ENCODE results near the gene ENPP1.
A peak's percentile ranks its signal among the peaks of the same experiment; 100 is the strongest.
"Not testable (repeated sequence)": the region's sequence is repeated elsewhere in the genome, so short reads cannot be mapped to it uniquely, and the experiment has no call there.

Gene ENPP1

DNA sequence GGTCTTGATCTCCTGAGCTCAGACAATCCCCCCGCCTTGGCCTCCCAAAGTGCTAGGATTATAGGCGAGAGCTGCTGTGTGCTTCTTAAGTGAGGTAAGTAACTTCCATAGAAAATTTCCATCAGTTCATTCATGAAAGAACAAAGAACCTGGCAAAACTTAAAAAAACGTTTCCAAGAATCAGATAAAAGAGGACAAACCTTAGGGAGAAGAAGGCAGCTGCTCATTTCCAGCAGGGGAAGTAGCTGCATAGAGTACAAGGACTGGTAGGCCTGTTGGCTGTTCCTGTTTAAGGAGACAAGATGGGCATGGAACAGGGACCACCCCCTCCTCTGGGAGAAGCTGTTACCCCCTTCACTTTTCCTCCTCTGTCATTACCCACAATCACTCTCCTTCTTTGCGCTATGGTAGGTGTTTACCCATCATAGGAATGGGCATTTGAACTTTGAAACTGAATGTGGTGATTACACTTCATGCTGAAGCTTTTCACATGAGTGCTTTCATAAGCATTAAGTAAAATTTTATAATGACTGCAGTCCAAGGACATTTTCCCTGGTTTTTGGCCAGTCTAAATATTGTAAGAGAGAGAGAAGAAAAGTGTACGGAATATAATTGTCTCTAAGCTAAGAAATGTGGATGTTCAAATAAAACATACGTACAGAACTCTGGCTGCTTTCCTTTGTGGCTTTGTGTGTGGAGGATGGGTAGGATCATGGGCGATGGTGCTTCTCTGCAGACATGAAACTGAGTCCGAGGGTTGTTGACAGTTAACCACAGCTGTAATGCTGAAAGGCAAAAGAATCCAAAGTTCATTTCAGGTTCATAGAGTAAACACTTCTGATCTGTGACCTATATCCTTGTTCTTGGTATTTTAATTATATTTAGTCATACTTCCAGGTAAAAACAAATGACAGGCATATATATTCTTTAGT is 86.9 kb downstream of the ENPP1 start:
- Histone ChIP-seq H3K9me3 (ENCODE audit: control insufficient read depth, insufficient read depth, low read length) (no peaks in the 10 kb centered on the region; the same call in 1 of the 2 replicates), H3K27me3 (ENCODE audit: control insufficient read depth, insufficient read depth, low read length) (no peaks in the 10 kb centered on the region), H3K27ac (ENCODE audit: low read length) (no peak overlapping the region), H3K4me1 (ENCODE audit: control insufficient read depth, insufficient read depth, low read length) (no peaks in the 10 kb centered on the region), H3K4me3 (ENCODE audit: low read length) (no peak overlapping the region), H3K36me3 (ENCODE audit: control insufficient read depth, insufficient read depth, low read length) (peaks cover 4% of the 10 kb centered on the region; the same call in 1 of the 2 replicates)
- no peak for DNase-seq (ENCODE audit: low read depth, low spot score)
- WGBS (ENCODE audit: insufficient coverage, insufficient read length): no CpG with 5 or more reads among the region's 8 CpGs

DNA sequence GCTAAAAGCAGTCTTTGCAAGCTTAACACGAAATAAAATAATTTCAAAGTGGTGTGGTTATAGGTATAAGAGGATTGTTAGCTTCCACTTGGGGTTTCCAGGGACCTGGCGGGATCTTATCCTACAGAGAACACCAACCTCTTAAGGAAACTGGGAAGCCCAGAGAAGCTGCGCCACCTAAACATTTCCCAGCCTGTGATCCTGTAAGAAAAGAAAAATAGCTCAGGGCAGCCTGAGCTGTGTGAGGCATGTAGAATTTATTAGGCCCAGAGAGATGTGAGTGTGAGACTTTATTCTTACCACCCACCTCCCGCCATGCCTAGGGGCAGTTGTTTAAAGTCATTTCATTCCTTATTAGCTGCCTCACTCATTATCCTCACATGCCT is 89.2 kb downstream of the ENPP1 start:
- no peak overlapping the region for H3K27ac ChIP-seq (ENCODE audit: low read length)
- no CpG with 5 or more reads among the region's 4 CpGs for WGBS (ENCODE audit: insufficient coverage, insufficient read length)
- H3K36me3 ChIP-seq (ENCODE audit: control insufficient read depth, insufficient read depth, low read length): no peaks in the 10 kb centered on the region
- H3K4me1 ChIP-seq (ENCODE audit: control insufficient read depth, insufficient read depth, low read length): no peaks in the 10 kb centered on the region
- H3K9me3 ChIP-seq (ENCODE audit: control insufficient read depth, insufficient read depth, low read length): no peaks in the 10 kb centered on the region; the same call in 1 of the 2 replicates
- DNase-seq (ENCODE audit: low read depth, low spot score): no peak
- H3K27me3 ChIP-seq (ENCODE audit: control insufficient read depth, insufficient read depth, low read length): no peaks in the 10 kb centered on the region
- H3K4me3 ChIP-seq (ENCODE audit: low read length): no peak overlapping the region

DNA sequence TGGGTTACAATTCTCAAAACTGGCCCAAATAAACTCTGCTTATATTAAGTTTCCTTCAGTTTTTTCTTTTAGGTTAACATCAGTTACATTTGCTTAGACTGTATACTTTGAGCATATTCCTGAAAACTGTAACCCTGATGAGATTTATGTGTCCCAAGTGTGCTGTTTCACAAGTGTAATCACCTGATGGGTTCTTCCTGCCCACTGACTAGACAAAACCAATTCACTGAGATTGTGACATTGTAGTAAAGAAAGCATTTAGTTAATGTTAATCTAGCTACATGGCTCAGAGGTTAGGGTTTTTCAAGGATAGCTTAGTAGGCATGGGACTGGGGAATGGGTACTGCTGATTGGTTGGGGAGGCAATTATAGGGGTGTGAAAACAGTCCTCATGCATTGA is 89.8 kb downstream of the ENPP1 start:
- Histone ChIP-seq H3K27me3 (ENCODE audit: control insufficient read depth, insufficient read depth, low read length) (no peaks in the 10 kb centered on the region), H3K27ac (ENCODE audit: low read length) (no peak overlapping the region), H3K4me1 (ENCODE audit: control insufficient read depth, insufficient read depth, low read length) (no peaks in the 10 kb centered on the region), H3K36me3 (ENCODE audit: control insufficient read depth, insufficient read depth, low read length) (no peaks in the 10 kb centered on the region), H3K9me3 (ENCODE audit: control insufficient read depth, insufficient read depth, low read length) (no peaks in the 10 kb centered on the region; the same call in 1 of the 2 replicates), H3K4me3 (ENCODE audit: low read length) (no peak overlapping the region)
- no peak for DNase-seq (ENCODE audit: low read depth, low spot score)

DNA sequence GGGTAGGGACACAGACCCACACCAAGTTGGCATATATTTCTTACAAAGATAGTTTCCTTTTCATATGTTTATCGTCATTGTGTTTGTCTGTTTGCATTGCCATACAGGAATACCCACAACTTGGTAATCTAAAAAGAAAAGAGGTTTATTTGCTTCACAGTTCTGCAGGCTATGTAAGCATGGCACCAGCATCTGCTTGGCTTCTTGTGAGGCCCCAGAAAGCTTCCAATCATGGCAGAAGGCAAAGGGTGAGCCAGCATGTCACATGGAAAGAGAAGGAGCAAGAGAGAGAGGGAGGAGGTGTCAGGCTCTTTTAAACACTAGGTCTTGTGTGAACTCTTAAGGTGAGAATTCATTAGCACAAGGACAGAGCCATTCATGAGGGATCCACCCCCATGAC is 90.9 kb downstream of the ENPP1 start:
- no peaks in the 10 kb centered on the region; the same call in 1 of the 2 replicates for H3K9me3 ChIP-seq (ENCODE audit: control insufficient read depth, insufficient read depth, low read length)
- H3K4me1 ChIP-seq (ENCODE audit: control insufficient read depth, insufficient read depth, low read length): no peaks in the 10 kb centered on the region
- no CpG with 5 or more reads among the region's 1 CpG for WGBS (ENCODE audit: insufficient coverage, insufficient read length)
- no peak for DNase-seq (ENCODE audit: low read depth, low spot score)
- no peaks in the 10 kb centered on the region for H3K36me3 ChIP-seq (ENCODE audit: control insufficient read depth, insufficient read depth, low read length)
- no peak overlapping the region for H3K4me3 ChIP-seq (ENCODE audit: low read length)
- H3K27ac ChIP-seq (ENCODE audit: low read length): no peak overlapping the region
- H3K27me3 ChIP-seq (ENCODE audit: control insufficient read depth, insufficient read depth, low read length): no peaks in the 10 kb centered on the region

DNA sequence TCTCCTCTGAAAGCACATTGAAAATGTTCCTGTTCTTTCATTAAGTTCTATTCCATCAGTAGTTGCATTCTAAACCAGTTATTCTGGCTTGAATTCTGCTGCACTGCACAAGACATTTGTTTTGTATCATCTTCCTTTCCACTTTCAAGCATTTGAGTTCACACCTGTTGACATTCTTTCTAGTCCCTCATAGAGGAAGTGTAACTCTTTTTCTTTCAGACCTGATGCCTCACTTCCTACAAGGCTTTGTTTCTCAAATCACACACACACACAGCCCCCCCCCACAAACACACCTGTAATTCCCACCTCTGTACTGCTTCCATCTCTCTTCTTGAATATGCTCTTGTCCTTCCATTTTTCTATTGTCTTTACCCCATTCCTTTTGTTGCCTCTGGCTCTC is 92.4 kb downstream of the ENPP1 start:
- Histone ChIP-seq H3K36me3 (ENCODE audit: control insufficient read depth, insufficient read depth, low read length) (no peaks in the 10 kb centered on the region), H3K9me3 (ENCODE audit: control insufficient read depth, insufficient read depth, low read length) (no peaks in the 10 kb centered on the region; the same call in 1 of the 2 replicates), H3K4me1 (ENCODE audit: control insufficient read depth, insufficient read depth, low read length) (no peaks in the 10 kb centered on the region), H3K4me3 (ENCODE audit: low read length) (no peak overlapping the region), H3K27me3 (ENCODE audit: control insufficient read depth, insufficient read depth, low read length) (no peaks in the 10 kb centered on the region), H3K27ac (ENCODE audit: low read length) (no peak overlapping the region)
- DNase-seq (ENCODE audit: low read depth, low spot score): no peak

DNA sequence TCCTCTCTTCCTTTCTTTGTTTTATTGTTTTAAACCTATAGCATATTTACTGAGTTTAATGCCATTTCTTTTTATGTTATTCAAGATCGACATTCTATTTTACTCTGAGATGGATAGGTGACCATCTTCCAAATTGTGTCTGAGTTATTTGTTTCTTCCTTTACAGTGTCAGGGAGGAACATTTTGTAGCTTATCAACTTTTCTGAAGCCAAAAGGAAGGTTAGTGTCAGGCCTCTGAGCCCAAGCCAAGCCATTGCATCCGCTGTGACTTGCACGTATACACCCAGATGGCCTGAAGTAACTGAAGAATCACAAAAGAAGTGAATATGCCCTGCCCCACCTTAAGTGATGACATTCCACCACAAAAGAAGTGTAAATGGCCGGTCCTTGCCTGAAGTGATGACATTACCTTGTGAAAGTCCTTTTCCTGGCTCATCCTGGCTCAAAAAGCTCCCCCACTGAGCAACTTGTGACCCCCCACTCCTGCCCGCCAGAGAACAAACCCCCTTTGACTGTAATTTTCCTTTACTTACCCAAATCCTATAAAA is 93.6 kb downstream of the ENPP1 start:
- H3K27ac ChIP-seq (ENCODE audit: low read length); DNase-seq (ENCODE audit: low read depth, low spot score); H3K36me3 ChIP-seq (ENCODE audit: control insufficient read depth, insufficient read depth, low read length); H3K9me3 ChIP-seq (ENCODE audit: control insufficient read depth, insufficient read depth, low read length); H3K4me3 ChIP-seq (ENCODE audit: low read length); H3K27me3 ChIP-seq (ENCODE audit: control insufficient read depth, insufficient read depth, low read length); H3K4me1 ChIP-seq (ENCODE audit: control insufficient read depth, insufficient read depth, low read length): not testable (repeated sequence)
- no CpG with 5 or more reads among the region's 5 CpGs for WGBS (ENCODE audit: insufficient coverage, insufficient read length)

DNA sequence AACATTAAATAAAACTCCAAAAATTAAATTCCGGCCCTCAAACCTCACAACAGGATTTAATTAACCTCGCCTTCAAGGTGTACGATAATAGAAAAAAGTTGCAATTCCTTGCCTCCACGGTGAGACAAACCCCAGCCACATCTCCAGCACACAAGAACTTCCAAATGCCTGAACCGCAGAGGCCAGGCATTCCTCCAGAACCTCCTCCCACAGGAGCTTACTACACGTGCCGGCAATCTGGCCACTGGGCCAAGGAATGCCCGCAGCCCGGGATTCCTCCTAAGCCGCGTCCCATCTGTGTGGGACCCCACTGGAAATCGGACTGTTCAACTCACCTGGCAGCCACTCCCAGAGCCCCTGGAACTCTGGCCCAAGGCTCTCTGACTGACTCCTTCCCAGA is 95.9 kb downstream of the ENPP1 start:
- H3K4me3 ChIP-seq (ENCODE audit: low read length): peak overlapping the region; percentile 49; the same call in 1 of the 2 replicates
- DNase-seq (ENCODE audit: low read depth, low spot score); H3K36me3 ChIP-seq (ENCODE audit: control insufficient read depth, insufficient read depth, low read length); H3K27me3 ChIP-seq (ENCODE audit: control insufficient read depth, insufficient read depth, low read length); H3K27ac ChIP-seq (ENCODE audit: low read length); H3K4me1 ChIP-seq (ENCODE audit: control insufficient read depth, insufficient read depth, low read length); H3K9me3 ChIP-seq (ENCODE audit: control insufficient read depth, insufficient read depth, low read length): not testable (repeated sequence)
- WGBS (ENCODE audit: insufficient coverage, insufficient read length): 100% methylated on average over 2 of the region's 12 CpGs

DNA sequence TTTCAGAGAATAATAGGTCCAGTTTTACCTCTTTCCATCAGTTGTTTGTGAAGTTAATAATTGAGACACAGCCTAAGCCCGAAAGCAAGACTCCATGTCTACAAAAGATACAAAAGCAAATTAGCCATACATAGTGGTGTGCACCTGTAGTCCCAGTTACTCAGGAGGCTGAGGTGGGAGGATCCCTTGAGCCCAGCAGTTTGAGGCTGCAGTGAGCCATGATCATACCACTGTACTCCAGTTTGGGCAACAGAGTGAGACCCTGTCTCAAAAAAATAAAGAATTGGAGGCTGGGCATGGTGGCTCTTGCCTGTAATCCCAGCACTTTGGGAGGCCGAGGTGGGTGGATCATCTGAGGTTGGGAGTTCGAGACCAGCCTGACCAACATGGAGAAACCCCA is 101.0 kb downstream of the ENPP1 start:
- not testable (repeated sequence) for H3K4me3 ChIP-seq (ENCODE audit: low read length); H3K4me1 ChIP-seq (ENCODE audit: control insufficient read depth, insufficient read depth, low read length); H3K27me3 ChIP-seq (ENCODE audit: control insufficient read depth, insufficient read depth, low read length); DNase-seq (ENCODE audit: low read depth, low spot score); H3K27ac ChIP-seq (ENCODE audit: low read length); H3K9me3 ChIP-seq (ENCODE audit: control insufficient read depth, insufficient read depth, low read length)
- no CpG with 5 or more reads among the region's 3 CpGs for WGBS (ENCODE audit: insufficient coverage, insufficient read length)
- peaks cover 16% of the 10 kb centered on the region for H3K36me3 ChIP-seq (ENCODE audit: control insufficient read depth, insufficient read depth, low read length)

DNA sequence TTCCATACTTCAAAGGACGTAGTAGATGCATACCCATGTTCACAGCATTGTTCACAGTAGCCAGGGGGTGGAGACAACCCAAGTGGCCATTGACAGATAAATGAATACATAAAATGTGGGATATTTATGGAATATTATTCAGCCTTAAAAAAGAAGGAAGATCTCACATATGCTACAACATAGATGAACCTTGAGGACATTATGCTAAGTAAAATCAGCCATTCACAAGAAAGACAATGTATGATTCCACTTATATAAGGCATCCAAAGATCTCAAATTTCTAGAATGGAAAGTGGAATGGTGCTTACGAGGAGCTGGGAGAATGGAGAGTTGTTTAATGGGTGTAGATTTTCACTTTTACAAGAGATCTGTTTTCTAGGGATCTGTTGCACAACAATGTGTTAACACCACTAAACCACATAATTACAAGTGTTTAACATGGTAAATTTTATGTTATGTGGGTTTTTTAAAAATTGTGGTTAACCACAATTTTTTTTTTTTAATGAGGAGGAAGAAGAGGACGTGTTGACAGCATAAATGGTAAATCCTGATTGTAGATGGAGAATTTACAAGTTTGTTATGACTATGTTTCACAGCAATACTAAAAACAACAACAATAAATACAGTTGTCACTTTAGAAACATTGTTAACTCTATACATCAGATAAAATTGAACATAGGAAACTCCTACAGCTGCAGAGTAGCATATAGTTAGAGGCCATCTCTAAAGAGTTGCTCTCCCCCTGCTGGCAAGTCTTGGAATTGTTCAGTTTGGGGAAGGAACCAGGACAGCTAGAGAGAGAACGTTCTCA is 101.8 kb downstream of the ENPP1 start:
- DNase-seq (ENCODE audit: low read depth, low spot score): peak; percentile 72
- no CpG with 5 or more reads among the region's 4 CpGs for WGBS (ENCODE audit: insufficient coverage, insufficient read length)
- H3K36me3 ChIP-seq (ENCODE audit: control insufficient read depth, insufficient read depth, low read length): peaks cover 16% of the 10 kb centered on the region

DNA sequence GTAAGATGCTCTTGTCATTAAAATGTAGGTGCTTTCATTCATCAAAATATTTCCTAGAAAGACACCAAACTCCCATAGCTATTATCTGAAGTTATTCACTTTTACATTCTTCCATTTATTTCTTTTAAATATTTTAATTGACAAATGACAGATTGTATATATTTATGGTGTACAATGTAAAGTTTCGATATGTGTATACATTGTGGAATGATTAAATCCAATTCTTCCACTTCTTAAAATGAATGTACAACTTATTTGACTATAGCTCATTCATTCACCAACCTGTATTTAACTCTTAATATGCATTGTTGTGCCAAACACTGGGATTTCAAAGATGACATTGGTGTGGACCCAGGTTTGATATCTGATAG is 102.4 kb downstream of the ENPP1 start:
- WGBS (ENCODE audit: insufficient coverage, insufficient read length): no CpG with 5 or more reads among the region's 1 CpG
- H3K4me3 ChIP-seq (ENCODE audit: low read length): no peak overlapping the region
- H3K27ac ChIP-seq (ENCODE audit: low read length): no peak overlapping the region

More for the DNA sequence above, 101.8 kb downstream of the ENPP1 start:
- H3K4me1 ChIP-seq (ENCODE audit: control insufficient read depth, insufficient read depth, low read length): 0 out of 2 replicates have a peak, but pooled peaks cover 1% of the 10 kb centered on the region
- no peaks in the 10 kb centered on the region for H3K27me3 ChIP-seq (ENCODE audit: control insufficient read depth, insufficient read depth, low read length)
- H3K9me3 ChIP-seq (ENCODE audit: control insufficient read depth, insufficient read depth, low read length): no peaks in the 10 kb centered on the region
- no peak overlapping the region for H3K4me3 ChIP-seq (ENCODE audit: low read length)
- H3K27ac ChIP-seq (ENCODE audit: low read length): no peak overlapping the region

More for the DNA sequence above, 102.4 kb downstream of the ENPP1 start:
- H3K9me3 ChIP-seq (ENCODE audit: control insufficient read depth, insufficient read depth, low read length): no peaks in the 10 kb centered on the region
- H3K36me3 ChIP-seq (ENCODE audit: control insufficient read depth, insufficient read depth, low read length): peaks cover 21% of the 10 kb centered on the region
- no peak for DNase-seq (ENCODE audit: low read depth, low spot score)
- 0 out of 2 replicates have a peak, but pooled peaks cover 1% of the 10 kb centered on the region for H3K4me1 ChIP-seq (ENCODE audit: control insufficient read depth, insufficient read depth, low read length)
- no peaks in the 10 kb centered on the region for H3K27me3 ChIP-seq (ENCODE audit: control insufficient read depth, insufficient read depth, low read length)

All from iPS DF 6.9 (cell line).